ENCODE data around the gene RGL3.

RGL3 gene

GRCh38 chr19:11349171-11349570 is 69.9 kb downstream of the RGL3 start:
- no peak overlapping the region for H3K4me3 ChIP-seq (ENCODE audit: low read depth, low read length)
- TF ChIP-seq CTCF (IDR thresholded peaks at IDR 0.05; ENCODE audit: borderline replicate concordance, insufficient read depth, low read depth, low read length): no peak

- TF ChIP-seq CTCF (IDR thresholded peaks at IDR 0.05; ENCODE audit: borderline replicate concordance, insufficient read depth, low read depth, low read length): no peak
- H3K4me3 ChIP-seq (ENCODE audit: low read depth, low read length): no peak overlapping the region
Measured at GRCh38 chr19:11347546-11348039, 71.5 kb downstream of the RGL3 start.

- TF ChIP-seq CTCF (IDR thresholded peaks at IDR 0.05; ENCODE audit: borderline replicate concordance, insufficient read depth, low read depth, low read length): 0 out of 2 replicates have a peak, but pooled peaks have one; percentile 0
- peak within 1 kb of the TSS; percentile 89 for H3K4me3 ChIP-seq (ENCODE audit: low read depth, low read length)
Measured at GRCh38 chr19:11346104-11346940, 72.8 kb downstream of the RGL3 start, which contains the start of the genes CCDC159 and TMEM205. Gene CCDC159 (plus strand): TSS chr19:11346519. CDS start chr19:11346607, 88 bp downstream. Gene TMEM205 (minus strand): TSS chr19:11346268. CDS start chr19:11345619, 649 bp downstream.

- TF ChIP-seq CTCF (IDR thresholded peaks at IDR 0.05; ENCODE audit: borderline replicate concordance, insufficient read depth, low read depth, low read length): no peak
Measured at GRCh38 chr19:11345122-11345803, 73.9 kb downstream of the RGL3 start.

More at GRCh38 chr19:11345122-11345803, 73.9 kb downstream of the RGL3 start:
- H3K4me3 ChIP-seq (ENCODE audit: low read depth, low read length): peak overlapping the region; percentile 89

Measured in GM12875 (cell line).